Activated CD8-positive, alpha-beta memory T cell treated with anti-CD3 and anti-CD28 coated beads, Interleukin-2, amount 10 ng/mL, durations not matched to agents 7 days and 5 days (primary cell): ENCODE data around the gene TUT7. TPM values are rescaled to one million over a fixed set of nuclear protein-coding genes. Genes with fewer than 3 reads are reported as not detected.

ENCODE experiments used
- ATAC-seq: fragments of 150-1000 bp; cut with Tn5 transposase; one replicate; pipeline ENCODE4 v1.10.0; 2021; ENCODE audit warnings: moderate library complexity
- CTCF ChIA-PET: fragments of 350-600 bp; sonication (Branson Sonifier 250); formaldehyde crosslinking; loops from one replicate; lab custom pipeline; 2021; ENCODE audit warnings: antibody characterized with exemption; lab: Charles Lee
- DNase-seq: peaks from one replicate; pipeline ENCODE4 v3.0.0-alpha.2; 2020
- H3K27ac Mint-ChIP-seq: one replicate; pipeline ENCODE4 v1.8.0; 2021; ENCODE audit warnings: mild to moderate bottlenecking, mixed read lengths
- H3K27me3 Mint-ChIP-seq: one replicate; pipeline ENCODE4 v1.8.0; 2021; ENCODE audit warnings: mixed read lengths
- H3K36me3 Mint-ChIP-seq: one replicate; pipeline ENCODE4 v1.8.0; 2021; ENCODE audit warnings: mild to moderate bottlenecking, mixed read lengths
- H3K4me1 Mint-ChIP-seq: one replicate; pipeline ENCODE4 v1.8.0; 2021; ENCODE audit warnings: mixed read lengths
- H3K4me3 Mint-ChIP-seq: one replicate; pipeline ENCODE4 v1.8.0; 2021; ENCODE audit warnings: mild to moderate bottlenecking, moderate library complexity, mixed read lengths
- H3K9me3 Mint-ChIP-seq: one replicate; pipeline ENCODE4 v1.8.0; 2022; ENCODE audit warnings: low read depth, mixed read lengths
- total RNA-seq, 2 experiments: library from RNA; stranded (reverse); gene quantifications; one replicate each; pipeline ENCODE4 v1.2.3, GENCODE V29; 2021

Gene TUT7
- total RNA-seq, 2 experiments from 2014 or later: 44.9 to 46.7 TPM

- no peak for ATAC-seq
- Mint-ChIP-seq H3K36me3 (peaks cover 13% of the 10 kb centered on the region), H3K9me3 (no peaks in the 10 kb centered on the region), H3K4me3 (no peak overlapping the region), H3K4me1 (peaks cover 11% of the 10 kb centered on the region), H3K27me3 (peaks cover 3% of the 10 kb centered on the region), H3K27ac (no peak overlapping the region)
- DNase-seq: no peak
- CTCF ChIA-PET: no interaction called here
These were observed 3.0 kb upstream of the TUT7 start for GRCh38 chr9:86356871-86357866.

GRCh38 chr9:86355814-86356213 is 1.6 kb upstream of the TUT7 start:
- CTCF ChIA-PET: no interaction called here
- no peak overlapping the region for H3K27ac Mint-ChIP-seq
- H3K4me3 Mint-ChIP-seq: no peak overlapping the region
- H3K9me3 Mint-ChIP-seq: no peaks in the 10 kb centered on the region
- peaks cover 2% of the 10 kb centered on the region for H3K27me3 Mint-ChIP-seq
- peaks cover 20% of the 10 kb centered on the region for H3K36me3 Mint-ChIP-seq
- ATAC-seq (no peak), DNase-seq (no peak)
- peaks cover 16% of the 10 kb centered on the region for H3K4me1 Mint-ChIP-seq

- no peaks in the 10 kb centered on the region for H3K27me3 Mint-ChIP-seq
- no peak for DNase-seq
- H3K4me3 Mint-ChIP-seq: peak overlapping the region; percentile 100
- peaks cover 20% of the 10 kb centered on the region for H3K4me1 Mint-ChIP-seq
- H3K9me3 Mint-ChIP-seq: no peaks in the 10 kb centered on the region
- peaks cover 23% of the 10 kb centered on the region for H3K36me3 Mint-ChIP-seq
- peak overlapping the region; percentile 96 for H3K27ac Mint-ChIP-seq
- CTCF ChIA-PET: no interaction called here
- no peak for ATAC-seq
These were observed 654 bp upstream of the TUT7 start for GRCh38 chr9:86354818-86355309.

- peak overlapping the region; percentile 100 for H3K4me3 Mint-ChIP-seq
- peaks cover 25% of the 10 kb centered on the region for H3K4me1 Mint-ChIP-seq
- H3K27ac Mint-ChIP-seq: peak overlapping the region; percentile 96
- peak; percentile 13 for ATAC-seq
- H3K36me3 Mint-ChIP-seq: peaks cover 30% of the 10 kb centered on the region
- H3K9me3 Mint-ChIP-seq: no peaks in the 10 kb centered on the region
- CTCF ChIA-PET: interaction anchor here (1.1 kb wide), 1 partner anchor 12 kb away, joined by 3 read pairs; no protein-coding TSS in a partner anchor
- no peak for DNase-seq
- H3K27me3 Mint-ChIP-seq: no peaks in the 10 kb centered on the region
These were observed 577 bp downstream of the TUT7 start for GRCh38 chr9:86353655-86354010.

GRCh38 chr9:86352440-86353077 is 1.7 kb downstream of the TUT7 start:
- DNase-seq: no peak
- H3K36me3 Mint-ChIP-seq: peaks cover 37% of the 10 kb centered on the region
- no peaks in the 10 kb centered on the region for H3K27me3 Mint-ChIP-seq
- H3K27ac Mint-ChIP-seq: peak overlapping the region; percentile 97
- CTCF ChIA-PET: interaction anchor here (1.1 to 4.7 kb wide), 2 partner anchors 13 to 19 kb away, joined by 3 to 33 read pairs; no protein-coding TSS in a partner anchor
- peak overlapping the region; percentile 100 for H3K4me3 Mint-ChIP-seq
- no peaks in the 10 kb centered on the region for H3K9me3 Mint-ChIP-seq
- H3K4me1 Mint-ChIP-seq: peaks cover 35% of the 10 kb centered on the region
- ATAC-seq: peak; percentile 24

- H3K4me1 Mint-ChIP-seq: peaks cover 36% of the 10 kb centered on the region
- peak overlapping the region; percentile 100 for H3K4me3 Mint-ChIP-seq
- H3K27ac Mint-ChIP-seq: peak overlapping the region; percentile 82
- peaks cover 38% of the 10 kb centered on the region for H3K36me3 Mint-ChIP-seq
- no peaks in the 10 kb centered on the region for H3K9me3 Mint-ChIP-seq
- DNase-seq: no peak
- H3K27me3 Mint-ChIP-seq: no peaks in the 10 kb centered on the region
- CTCF ChIA-PET: interaction anchor here (1.1 to 4.7 kb wide), 2 partner anchors 12 to 18 kb away, joined by 3 to 33 read pairs; no protein-coding TSS in a partner anchor
- no peak for ATAC-seq
These were observed 2.3 kb downstream of the TUT7 start for GRCh38 chr9:86351880-86352279.

- no peak for ATAC-seq
- H3K9me3 Mint-ChIP-seq: no peaks in the 10 kb centered on the region
- CTCF ChIA-PET: interaction anchor here (4.7 kb wide), 1 partner anchor 11 kb away, joined by 33 read pairs; no protein-coding TSS in a partner anchor
- peak overlapping the region; percentile 56 for H3K27ac Mint-ChIP-seq
- H3K36me3 Mint-ChIP-seq: peaks cover 48% of the 10 kb centered on the region
- H3K27me3 Mint-ChIP-seq: no peaks in the 10 kb centered on the region
- H3K4me3 Mint-ChIP-seq: peak overlapping the region; percentile 44
- H3K4me1 Mint-ChIP-seq: peaks cover 44% of the 10 kb centered on the region
- DNase-seq: no peak
These were observed 4.0 kb downstream of the TUT7 start for GRCh38 chr9:86350006-86350760.

- CTCF ChIA-PET: interaction anchor here (4.7 kb wide), 1 partner anchor 10 kb away, joined by 33 read pairs; no protein-coding TSS in a partner anchor
- Mint-ChIP-seq H3K4me1 (peaks cover 45% of the 10 kb centered on the region), H3K36me3 (peaks cover 54% of the 10 kb centered on the region), H3K27me3 (no peaks in the 10 kb centered on the region), H3K4me3 (no peak overlapping the region), H3K9me3 (no peaks in the 10 kb centered on the region), H3K27ac (peak overlapping the region; percentile 42)
- ATAC-seq (no peak), DNase-seq (no peak)
These were observed 4.9 kb downstream of the TUT7 start for GRCh38 chr9:86349271-86349670.

GRCh38 chr9:86347991-86348390 is 6.2 kb downstream of the TUT7 start:
- peak overlapping the region; percentile 79 for H3K27ac Mint-ChIP-seq
- H3K4me1 Mint-ChIP-seq: peaks cover 45% of the 10 kb centered on the region
- CTCF ChIA-PET: interaction anchor here (4.7 kb wide), 1 partner anchor 8 kb away, joined by 33 read pairs; no protein-coding TSS in a partner anchor
- no peak overlapping the region for H3K4me3 Mint-ChIP-seq
- no peaks in the 10 kb centered on the region for H3K27me3 Mint-ChIP-seq
- ATAC-seq (no peak), DNase-seq (no peak)
- H3K9me3 Mint-ChIP-seq: no peaks in the 10 kb centered on the region
- H3K36me3 Mint-ChIP-seq: peaks cover 53% of the 10 kb centered on the region

- CTCF ChIA-PET: no interaction called here
- ATAC-seq: no peak
- Mint-ChIP-seq H3K4me1 (peaks cover 53% of the 10 kb centered on the region), H3K36me3 (peaks cover 61% of the 10 kb centered on the region), H3K4me3 (no peak overlapping the region), H3K9me3 (no peaks in the 10 kb centered on the region), H3K27me3 (no peaks in the 10 kb centered on the region), H3K27ac (peak overlapping the region; percentile 17)
- DNase-seq: no peak
These were observed 9.4 kb downstream of the TUT7 start for GRCh38 chr9:86344818-86345217.

GRCh38 chr9:86342269-86342668 is 11.9 kb downstream of the TUT7 start:
- no peak for ATAC-seq

GRCh38 chr9:86341007-86341491 is 13.2 kb downstream of the TUT7 start:
- H3K9me3 Mint-ChIP-seq: no peaks in the 10 kb centered on the region
- H3K27me3 Mint-ChIP-seq: no peaks in the 10 kb centered on the region
- no peak for DNase-seq
- ATAC-seq: no peak
- H3K27ac Mint-ChIP-seq: peak overlapping the region; percentile 3
- CTCF ChIA-PET: interaction anchor here (5.6 kb wide), 1 partner anchor 9 kb away, joined by 33 read pairs; no protein-coding TSS in a partner anchor
- H3K36me3 Mint-ChIP-seq: peaks cover 70% of the 10 kb centered on the region
- no peak overlapping the region for H3K4me3 Mint-ChIP-seq
- peaks cover 52% of the 10 kb centered on the region for H3K4me1 Mint-ChIP-seq

More at GRCh38 chr9:86342269-86342668, 11.9 kb downstream of the TUT7 start:
- CTCF ChIA-PET: interaction anchor here (0.9 to 5.6 kb wide), 2 partner anchors 8 to 11 kb away, joined by 3 to 33 read pairs; no protein-coding TSS in a partner anchor
- DNase-seq: no peak
- peaks cover 50% of the 10 kb centered on the region for H3K4me1 Mint-ChIP-seq
- H3K4me3 Mint-ChIP-seq: no peak overlapping the region
- H3K36me3 Mint-ChIP-seq: peaks cover 64% of the 10 kb centered on the region
- no peak overlapping the region for H3K27ac Mint-ChIP-seq
- H3K27me3 Mint-ChIP-seq: no peaks in the 10 kb centered on the region
- H3K9me3 Mint-ChIP-seq: no peaks in the 10 kb centered on the region
